Measurements from ENCODE around the gene PIWIL1.

The PIWIL1 gene

DNA sequence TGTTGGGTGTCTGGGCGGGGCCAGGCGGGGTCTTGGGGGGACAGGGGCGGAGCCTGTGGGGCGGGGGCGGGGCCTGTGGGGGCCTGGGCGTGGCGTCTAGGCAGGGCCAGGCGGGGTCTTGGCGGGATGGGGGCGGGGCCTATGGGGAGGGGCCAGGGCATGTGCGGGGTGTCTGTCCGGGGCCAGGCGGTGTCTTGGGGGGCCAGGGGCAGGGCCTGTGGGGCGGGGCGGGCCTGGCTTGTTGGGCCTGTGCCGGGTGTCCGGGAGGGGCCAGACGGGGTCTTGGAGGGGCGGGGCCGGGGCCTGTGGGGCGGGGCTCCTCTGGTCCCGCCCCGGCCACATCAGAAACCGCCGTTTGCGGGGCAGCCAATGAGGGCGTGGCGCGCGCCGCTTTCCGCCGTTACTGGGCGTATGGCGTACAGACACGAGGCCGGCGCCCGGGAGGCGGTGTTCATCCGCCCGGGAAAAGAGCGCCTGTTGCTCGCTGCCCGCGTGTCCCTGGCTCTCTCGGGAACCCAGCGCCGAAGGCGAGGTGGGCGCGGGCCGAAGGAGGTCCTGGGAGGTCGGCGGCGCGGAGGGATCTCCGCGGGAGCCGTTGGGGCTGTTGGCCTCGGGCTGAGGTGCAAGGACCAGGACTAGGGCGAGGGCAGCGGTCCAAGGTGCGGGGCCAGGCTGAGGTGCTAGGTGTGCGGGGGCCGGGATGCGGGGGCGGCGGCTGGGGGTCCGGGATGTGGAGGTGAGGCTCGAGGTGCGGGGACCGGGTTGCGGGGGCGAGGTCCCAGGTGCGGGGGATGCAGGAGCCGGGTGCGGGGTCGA is at the start of gene PIWIL1:
PIWIL1 (plus strand) TSS at position 400 of the 816 bp plus-strand sequence. CDS start 4,705 bp downstream, outside the sequence.
- DNase-seq, result peak in 3 of 10 donors; percentile 11 to 83 (median 81)
- intact Hi-C loops (cut with DNase I), result no loop called here

DNA sequence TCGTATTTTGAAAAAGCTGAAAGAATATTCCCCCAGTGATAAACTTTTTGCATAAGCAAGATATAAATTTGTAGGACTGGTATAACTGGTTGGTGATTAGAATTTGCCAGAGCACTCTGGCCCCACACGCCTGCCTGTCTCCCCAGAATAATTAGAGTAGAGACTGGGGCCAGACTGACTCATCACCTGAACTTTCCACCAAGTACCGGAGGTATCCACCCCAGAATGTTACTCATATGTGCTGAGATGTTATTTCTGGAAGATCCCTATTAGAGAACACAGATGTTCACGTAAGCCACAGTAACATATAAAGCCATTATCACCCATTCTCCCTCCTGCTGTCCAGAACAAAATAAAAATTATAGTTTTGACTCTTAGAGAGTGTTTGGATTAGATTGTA is 49.5 kb upstream of the PIWIL1 start:
- DNase-seq, result no peak
- intact Hi-C loops (cut with DNase I), result no loop called here

DNA sequence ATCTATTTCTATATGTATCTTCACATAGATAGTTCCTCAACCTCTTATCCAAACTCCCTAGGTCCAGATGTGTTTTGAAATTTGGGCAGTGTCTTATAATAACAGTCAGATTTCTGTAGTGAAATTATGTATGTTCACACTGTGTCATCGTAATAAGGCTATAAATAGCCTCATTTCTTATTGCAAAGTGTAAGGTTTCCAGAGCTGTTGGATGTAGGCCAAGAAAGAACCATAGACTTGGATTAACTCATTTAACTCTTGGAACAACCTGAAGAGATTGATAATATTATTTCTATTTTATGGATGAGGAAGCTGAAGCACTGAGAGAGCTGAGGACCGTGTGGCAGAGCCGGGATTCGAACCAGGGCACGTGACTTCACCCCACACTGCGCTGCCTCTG is 49.0 kb upstream of the PIWIL1 start:
- intact Hi-C loops (cut with DNase I), result no loop called here
- no peak for DNase-seq

DNA sequence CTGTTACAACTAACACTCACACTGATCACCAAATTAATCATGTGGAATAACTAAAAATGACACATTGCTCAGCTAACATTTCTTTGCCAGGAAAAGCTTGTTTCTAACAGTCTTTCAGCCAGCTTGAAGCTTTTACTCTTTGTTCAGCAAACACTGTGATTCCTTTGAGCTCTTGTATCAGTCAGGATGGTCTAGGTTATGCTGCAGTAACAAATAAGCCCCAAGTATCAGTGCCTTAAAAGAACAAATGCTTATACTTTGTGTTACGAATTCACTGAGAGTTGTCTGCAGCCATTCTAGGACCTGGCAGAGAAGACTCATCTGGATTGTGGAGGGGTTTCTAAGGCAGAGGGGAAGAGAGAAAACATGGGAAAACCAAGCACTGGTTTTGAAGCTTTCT is 47.6 kb upstream of the PIWIL1 start:
- intact Hi-C loops (cut with DNase I), result no loop called here
- DNase-seq, result no peak

DNA sequence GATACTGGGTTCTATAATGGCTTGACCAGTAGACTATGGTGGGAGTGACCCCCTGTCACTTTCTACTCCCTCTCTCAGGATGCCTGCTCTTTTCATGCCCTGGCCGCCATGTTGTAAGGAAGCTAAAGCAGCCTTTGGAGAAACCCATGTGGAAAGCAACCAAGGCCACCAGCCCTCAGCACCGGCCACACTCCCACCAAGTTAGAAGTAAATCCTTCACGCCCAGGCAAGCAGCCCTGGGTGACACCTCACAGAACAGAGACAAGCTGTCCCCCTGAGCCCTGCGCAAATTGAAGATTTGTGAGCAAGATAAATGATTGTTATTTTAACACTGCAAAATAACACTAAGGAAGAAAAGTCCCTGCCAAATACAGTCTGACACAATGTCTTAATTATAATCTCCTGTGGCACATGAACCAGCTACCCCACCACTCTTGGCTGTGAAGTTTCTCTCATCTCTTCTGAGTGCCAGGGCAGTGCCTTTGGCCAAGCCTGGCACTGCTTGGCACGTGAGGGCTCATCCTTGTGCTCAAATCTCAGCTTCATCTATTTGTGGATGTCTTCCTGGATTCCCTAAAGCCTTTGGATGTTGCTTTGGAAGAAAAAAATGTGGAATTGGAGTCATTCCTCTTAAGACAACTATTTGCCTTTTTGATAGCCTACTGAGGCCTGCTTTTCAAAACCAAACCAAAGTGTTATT is 39.2 kb upstream of the PIWIL1 start:
- no peak for DNase-seq
- intact Hi-C loops (cut with DNase I), result no loop called here

DNA sequence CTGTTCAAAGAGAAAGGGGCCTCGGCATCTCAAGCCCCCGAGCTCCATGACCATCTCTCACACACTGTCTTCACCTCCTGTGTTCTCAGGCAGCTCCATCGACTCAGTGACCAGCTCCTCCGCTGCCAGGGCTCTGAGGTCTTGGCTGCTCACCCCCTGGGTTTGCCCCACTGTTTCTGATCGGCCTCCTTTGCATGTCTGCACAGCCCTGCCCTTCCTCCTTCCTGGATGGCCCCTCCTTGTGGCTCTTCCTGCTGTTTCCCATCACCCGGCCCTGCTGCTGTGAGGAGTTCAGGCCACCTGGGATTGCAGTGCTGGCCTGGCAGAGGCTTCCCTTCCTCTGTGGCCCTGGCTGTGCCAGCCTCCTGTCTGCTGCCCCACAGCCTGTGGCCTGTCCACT is 38.1 kb upstream of the PIWIL1 start:
- peak in 1 of 10 donors; percentile 67 for DNase-seq
- intact Hi-C loops (cut with DNase I), result no loop called here

DNA sequence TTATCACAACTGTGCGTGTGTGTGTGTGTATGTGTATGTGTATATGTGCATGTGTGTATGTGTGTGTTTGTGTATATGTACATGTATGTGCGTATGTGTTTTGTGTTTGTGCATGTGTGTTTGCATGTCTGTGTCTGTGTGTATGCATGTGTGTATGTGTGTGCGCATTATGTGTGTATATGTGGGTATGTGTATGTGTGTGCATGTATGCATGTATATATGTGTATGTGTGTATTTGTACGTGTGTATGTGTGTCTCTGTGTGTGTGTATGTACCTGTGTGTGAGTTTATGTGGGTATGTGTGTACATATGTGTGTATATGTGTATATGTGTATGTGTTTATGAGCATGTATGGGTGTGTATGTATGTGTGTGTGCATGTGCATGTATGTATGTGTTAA is 37.6 kb upstream of the PIWIL1 start:
- DNase-seq, result no peak
- intact Hi-C loops (cut with DNase I), result no loop called here

DNA sequence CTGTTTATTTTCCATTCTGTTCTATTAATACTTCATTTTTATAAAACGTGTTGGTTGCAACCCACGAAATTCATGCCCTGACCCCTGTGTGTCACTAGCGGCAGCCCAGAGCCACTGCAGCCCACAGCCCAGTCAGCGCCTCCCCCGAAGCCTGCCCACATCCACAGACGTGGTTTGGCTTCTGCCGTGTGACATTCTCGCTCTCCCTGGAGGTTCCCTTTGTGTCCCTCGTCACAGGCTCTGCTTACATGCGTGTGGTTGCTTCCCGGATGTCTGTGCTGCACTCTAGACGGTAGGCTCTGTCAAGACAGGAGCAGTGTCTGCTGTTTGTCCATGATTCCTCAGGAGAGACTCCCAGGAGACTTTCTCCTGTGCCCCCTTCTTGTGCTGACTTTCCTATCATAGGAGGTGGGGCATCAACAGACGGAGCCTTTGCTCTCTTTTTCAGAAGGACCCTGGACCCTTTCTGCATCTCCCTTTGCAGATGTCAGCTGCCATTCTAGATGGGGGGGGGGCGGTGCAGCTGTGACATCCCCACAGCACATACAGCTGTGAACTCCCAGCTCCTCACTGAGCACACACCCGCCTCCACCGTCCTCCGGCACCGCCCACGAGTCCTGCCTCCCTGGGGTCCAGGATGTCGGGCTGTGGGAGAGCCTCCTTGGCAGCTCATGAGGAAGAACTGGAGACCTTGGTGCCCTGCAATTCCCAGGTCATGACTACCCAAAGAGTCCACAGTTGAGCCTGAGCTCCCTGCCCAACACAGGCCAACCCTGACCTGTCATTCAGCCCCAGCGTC is 36.8 kb upstream of the PIWIL1 start:
- DNase-seq, result no peak
- intact Hi-C loops (cut with DNase I), result no loop called here

DNA sequence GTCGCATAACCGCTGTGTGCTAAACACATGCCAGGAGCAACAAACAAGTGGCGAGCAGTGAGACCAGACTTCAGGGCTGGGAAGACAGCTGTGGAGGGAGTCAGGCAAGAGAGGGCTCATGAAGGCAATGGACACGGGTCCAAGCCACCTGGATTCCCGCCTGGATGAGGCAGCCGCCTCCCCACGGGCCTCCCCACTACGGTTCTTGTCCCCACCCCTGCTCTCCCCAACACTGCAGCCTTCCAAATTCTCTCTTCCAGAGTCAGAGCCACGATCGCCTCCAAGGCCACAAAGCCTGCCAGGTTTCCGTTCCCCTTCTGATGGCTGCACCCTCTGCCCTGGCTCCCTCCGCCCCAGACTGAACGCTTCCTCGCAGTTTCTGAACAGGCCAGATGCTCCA is 36.1 kb upstream of the PIWIL1 start:
- DNase-seq, result peak in 1 of 10 donors; percentile 64

DNA sequence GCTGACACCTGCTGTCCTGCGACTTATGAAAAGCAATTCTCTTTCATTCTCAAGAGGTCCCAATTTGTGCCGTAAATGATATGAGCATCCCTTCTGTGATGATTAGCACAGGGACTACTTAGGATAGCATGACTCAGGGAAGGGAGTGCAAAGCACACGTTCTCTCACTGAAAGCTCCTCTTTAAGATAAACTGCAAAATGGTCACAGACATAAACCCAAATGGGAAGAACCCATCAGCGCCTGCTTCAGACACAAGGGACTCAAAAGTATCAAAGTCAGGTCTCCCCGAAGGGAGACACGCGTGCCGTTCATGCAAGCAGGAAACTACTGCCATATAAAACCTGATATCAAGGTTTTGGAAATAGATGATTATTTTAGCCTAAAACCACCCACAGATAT is 33.9 kb upstream of the PIWIL1 start:
- intact Hi-C loops (cut with DNase I), result no loop called here
- no peak for DNase-seq

More for the DNA sequence above, 36.1 kb upstream of the PIWIL1 start:
- intact Hi-C loops (cut with DNase I), result no loop called here

DNA sequence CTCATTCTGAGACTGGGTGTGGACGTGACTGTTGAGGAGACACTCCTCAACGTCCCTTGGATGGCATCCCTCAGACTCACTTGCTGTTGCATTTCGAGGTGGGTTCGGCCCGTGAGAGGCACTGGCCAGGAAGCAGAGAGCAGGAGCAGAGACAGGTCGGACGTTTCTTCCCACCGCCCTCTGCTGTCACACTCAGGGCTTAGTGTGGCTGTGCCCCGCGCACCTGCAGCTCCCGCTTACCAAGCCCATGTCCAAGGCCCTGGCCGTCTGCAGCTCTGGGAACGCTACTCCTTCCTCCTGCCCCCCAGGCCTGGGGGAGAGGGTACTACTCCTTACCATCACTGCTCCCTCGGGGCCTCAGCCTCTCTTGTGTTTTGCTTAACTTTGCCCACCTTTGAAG is 29.8 kb upstream of the PIWIL1 start:
- intact Hi-C loops (cut with DNase I), result no loop called here
- DNase-seq, result peak in 1 of 10 donors; percentile 70

DNA sequence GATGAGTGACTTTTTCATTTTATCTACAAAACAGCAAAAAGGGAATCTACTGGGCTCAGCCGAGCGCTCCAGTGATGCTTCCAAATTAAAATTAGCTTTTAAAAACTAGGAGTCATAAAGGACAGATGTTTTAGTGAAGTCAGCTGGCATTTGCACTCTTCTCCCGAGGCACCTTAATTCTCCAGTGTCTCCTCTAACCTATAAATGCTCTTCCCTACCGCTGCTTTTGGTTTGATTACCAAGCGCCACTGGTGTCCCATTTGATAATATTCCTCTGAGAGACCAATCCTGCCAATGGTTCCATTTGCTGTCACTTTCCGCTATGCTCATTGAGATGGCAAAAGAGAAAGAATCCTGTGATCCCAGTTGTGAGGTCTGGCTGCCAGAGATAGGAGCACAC is 29.3 kb upstream of the PIWIL1 start:
- no peak for DNase-seq
- intact Hi-C loops (cut with DNase I), result no loop called here

DNA sequence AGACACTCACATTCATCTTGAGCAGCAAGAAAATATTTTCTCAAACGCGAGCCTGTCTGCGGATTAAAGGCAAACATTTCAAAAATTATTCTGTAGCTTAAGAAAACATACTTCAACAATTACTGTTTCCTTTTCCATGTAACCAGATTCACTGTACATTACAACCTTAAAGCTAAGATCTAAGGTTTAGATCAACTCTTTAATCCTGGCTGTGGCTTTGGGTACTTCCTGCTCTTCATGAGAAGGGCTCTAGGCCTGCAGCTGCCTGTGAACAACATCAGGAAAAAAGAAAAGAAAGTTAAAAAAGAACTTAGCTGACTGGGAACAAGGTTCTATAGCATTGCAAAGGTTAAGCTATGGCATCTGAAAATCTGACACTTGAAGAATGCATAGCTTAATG is 21.4 kb upstream of the PIWIL1 start:
- intact Hi-C loops (cut with DNase I), result no loop called here
- no peak for DNase-seq

DNA sequence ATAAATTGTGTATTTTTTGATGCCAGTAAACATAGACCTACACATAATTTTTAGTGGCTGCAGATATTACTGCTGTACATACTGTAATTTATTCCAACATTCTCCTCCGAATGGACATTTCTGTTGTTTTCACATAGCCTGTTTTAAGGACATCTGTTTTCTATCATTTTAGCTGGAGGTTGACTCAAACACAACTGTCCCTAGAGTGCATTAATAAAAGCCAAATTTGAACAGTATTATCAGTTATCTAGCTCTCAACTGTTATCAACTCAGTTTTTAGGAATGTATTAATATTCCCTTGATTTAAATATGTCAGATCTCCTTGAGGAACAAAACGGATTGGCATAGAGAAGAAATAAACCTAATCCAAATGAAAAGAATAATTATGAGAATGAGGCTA is 17.2 kb upstream of the PIWIL1 start:
- DNase-seq, result no peak
- intact Hi-C loops (cut with DNase I), result no loop called here

DNA sequence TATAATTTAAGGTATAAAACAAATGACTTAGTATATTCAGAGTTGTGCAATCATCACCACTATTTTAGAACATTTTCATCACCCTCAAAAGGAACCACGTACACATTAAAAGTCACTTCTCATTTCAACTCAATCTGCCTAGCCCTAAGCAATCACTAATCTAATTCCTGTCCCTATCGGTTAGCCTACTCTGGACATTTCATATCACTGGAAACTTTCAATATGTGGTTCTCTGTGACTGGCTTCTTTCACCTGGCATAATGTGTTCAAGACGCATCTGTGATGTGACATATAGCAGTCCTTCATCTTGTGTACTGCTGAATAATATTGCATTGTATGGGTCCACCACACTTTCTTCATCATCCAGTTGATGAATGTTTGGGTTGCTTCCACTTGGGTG is 15.4 kb upstream of the PIWIL1 start:
- no peak for DNase-seq
- intact Hi-C loops (cut with DNase I), result no loop called here

DNA sequence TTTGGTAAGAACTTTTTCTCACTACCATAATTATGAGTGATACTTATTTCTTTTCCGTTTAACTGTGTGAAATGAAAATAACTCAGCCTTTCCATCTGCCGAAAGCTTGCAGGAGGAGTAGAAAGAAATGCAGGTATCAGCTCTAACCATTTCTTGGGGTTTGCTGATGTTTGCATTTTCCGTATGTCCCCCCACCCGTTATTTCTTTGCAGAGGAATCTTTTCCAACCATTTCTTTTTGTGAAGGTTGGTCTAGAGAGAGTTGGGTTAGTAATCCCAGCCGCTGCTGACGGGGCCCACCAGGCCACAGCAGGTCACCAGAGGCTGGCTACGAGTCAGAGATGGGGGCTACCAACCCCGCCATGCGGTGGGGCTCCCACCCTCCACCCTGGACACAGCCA is 7.0 kb upstream of the PIWIL1 start:
- intact Hi-C loops (cut with DNase I), result no loop called here
- DNase-seq, result no peak

DNA sequence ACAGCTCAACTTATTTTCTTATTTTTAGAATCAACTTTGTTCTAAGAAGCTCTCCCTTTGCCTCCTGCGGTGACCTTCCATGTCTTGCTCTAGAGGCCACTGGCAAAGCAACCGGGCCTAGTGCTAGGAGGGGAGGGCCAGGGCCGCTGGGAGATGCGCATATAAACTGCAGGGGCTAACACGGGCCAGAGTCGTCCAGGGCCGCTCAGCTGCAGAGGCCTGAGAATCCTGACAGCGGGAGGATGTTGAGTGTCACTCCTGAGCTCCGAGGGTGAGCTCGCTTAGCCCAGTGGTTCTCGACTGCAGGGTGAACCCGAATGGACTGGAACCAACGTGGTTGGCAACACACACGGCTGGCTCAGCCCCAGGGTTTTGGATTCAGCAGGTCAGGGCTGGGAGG is 6.5 kb upstream of the PIWIL1 start:
- no peak for DNase-seq
- intact Hi-C loops (cut with DNase I), result no loop called here

DNA sequence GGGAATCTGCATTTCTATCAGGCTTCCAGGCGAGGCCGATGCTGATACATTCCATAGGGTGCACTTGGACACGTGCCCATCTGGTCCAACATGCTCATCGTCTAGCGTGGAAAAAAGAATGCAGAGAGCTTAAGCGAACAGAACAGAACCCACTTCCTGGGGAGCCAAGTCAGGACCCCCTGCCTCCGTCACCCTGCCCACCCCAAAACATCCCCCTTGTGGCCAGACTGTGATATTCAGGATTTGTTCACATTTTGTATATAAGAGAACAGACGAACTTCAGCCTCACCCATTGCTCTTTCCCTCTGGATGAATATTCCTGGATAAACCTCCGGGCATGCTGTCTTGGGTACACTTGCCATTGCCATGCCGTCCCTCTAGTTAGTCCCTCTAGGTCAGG is 4.3 kb upstream of the PIWIL1 start:
- DNase-seq, result no peak
- intact Hi-C loops (cut with DNase I), result no loop called here

DNA sequence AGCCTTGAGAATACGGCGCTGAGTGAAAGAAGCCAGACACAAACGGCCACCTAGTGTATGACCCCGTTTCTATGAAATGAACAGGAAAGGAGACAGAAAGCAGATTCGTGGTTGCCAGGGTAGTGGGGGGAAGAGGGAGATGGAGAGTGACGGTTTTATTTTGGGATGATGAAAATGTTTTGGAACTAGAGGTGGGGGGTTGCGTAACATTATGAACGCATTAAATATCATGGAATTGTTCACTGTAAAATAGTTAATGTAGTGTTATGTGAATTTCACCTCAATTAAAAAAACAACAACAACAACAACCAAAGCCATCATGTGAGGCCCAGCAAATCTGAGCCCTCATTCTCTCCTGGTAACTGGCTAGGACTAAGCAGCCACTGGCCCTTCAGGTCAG is 3.3 kb upstream of the PIWIL1 start:
- intact Hi-C loops (cut with DNase I), result no loop called here
- no peak for DNase-seq

DNA sequence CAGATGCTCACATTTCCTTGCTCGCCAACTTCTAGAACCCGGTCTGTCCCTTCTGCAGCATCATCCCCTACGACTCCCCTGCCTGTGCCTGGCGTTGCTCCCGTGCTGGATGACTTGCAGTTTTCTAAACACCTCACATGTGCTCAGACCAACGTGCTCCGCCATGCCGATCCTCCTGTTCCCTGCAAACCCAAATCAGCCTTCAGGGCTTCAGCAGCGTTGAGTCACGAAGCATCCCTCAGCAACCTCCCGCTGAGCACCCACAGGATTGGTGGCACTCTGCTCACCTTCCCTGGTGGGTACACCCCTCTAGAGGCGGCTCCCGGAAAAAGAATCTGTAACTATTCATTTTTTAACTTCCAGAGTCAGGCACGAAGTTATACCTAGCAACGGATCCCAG is 2.8 kb upstream of the PIWIL1 start:
- peak in 6 of 10 donors; percentile 27 to 89 (median 68) for DNase-seq
- intact Hi-C loops (cut with DNase I), result loop anchor here (1.0 kb wide), 2 partner anchors 288 to 293 kb away; no protein-coding TSS in a partner anchor

Data from posterior cingulate gyrus (tissue), 11 donors.